Stimulated activated CD8-positive, alpha-beta memory T cell treated with anti-CD3 and anti-CD28 coated beads, Interleukin-15, amount 100 ng/mL, for 24 hours (primary cell): ENCODE results near the gene SMIM44.
"Not testable (repeated sequence)": the region's sequence is repeated elsewhere in the genome, so short reads cannot be mapped to it uniquely, and the experiment has no call there.

Experiments used
- DNase-seq: peaks from one replicate; pipeline ENCODE4 v3.0.0-alpha.2; 2020; ENCODE audit warnings: low read depth

SMIM44 gene

GRCh38 chr19:3517638-3518037 is 34.4 kb upstream of the SMIM44 start:
- DNase-seq, result no peak

- DNase-seq, result no peak
These were observed 33.5 kb upstream of the SMIM44 start for GRCh38 chr19:3516675-3517207.

- DNase-seq, result no peak
These were observed 32.7 kb upstream of the SMIM44 start for GRCh38 chr19:3515891-3516422.

GRCh38 chr19:3514930-3515329 is 31.7 kb upstream of the SMIM44 start:
- DNase-seq, result no peak

- no peak for DNase-seq
These were observed 30.2 kb upstream of the SMIM44 start for GRCh38 chr19:3513229-3514140.

- DNase-seq, result no peak
These were observed 29.5 kb upstream of the SMIM44 start for GRCh38 chr19:3512562-3513228.

GRCh38 chr19:3511506-3512251 is 28.4 kb upstream of the SMIM44 start:
- no peak for DNase-seq

- DNase-seq, result no peak
These were observed 27.5 kb upstream of the SMIM44 start for GRCh38 chr19:3510727-3511126.

GRCh38 chr19:3509566-3509989 is 26.3 kb upstream of the SMIM44 start:
- DNase-seq, result no peak

GRCh38 chr19:3508771-3509535 is 25.7 kb upstream of the SMIM44 start:
- DNase-seq, result no peak

- not testable (repeated sequence) for DNase-seq
These were observed 24.9 kb upstream of the SMIM44 start for GRCh38 chr19:3508121-3508661.

GRCh38 chr19:3507371-3508120 is 24.3 kb upstream of the SMIM44 start:
- no peak for DNase-seq

GRCh38 chr19:3506384-3507340 is 23.4 kb upstream of the SMIM44 start:
- DNase-seq, result no peak

- DNase-seq, result peak; percentile 99
These were observed 22.6 kb upstream of the SMIM44 start, which contains the start of gene FZR1 for GRCh38 chr19:3505598-3506383. TSS of gene FZR1 (plus strand) at chr19:3506311. CDS start at chr19:3522990, 16,679 bp downstream.

- no peak for DNase-seq
These were observed 21.5 kb upstream of the SMIM44 start for GRCh38 chr19:3504735-3505134.

- DNase-seq, result no peak
These were observed 19.9 kb upstream of the SMIM44 start for GRCh38 chr19:3503036-3503572.

GRCh38 chr19:3501780-3502179 is 18.5 kb upstream of the SMIM44 start:
- no peak for DNase-seq
